ENCODE data around the gene SWAP70.

DNA sequence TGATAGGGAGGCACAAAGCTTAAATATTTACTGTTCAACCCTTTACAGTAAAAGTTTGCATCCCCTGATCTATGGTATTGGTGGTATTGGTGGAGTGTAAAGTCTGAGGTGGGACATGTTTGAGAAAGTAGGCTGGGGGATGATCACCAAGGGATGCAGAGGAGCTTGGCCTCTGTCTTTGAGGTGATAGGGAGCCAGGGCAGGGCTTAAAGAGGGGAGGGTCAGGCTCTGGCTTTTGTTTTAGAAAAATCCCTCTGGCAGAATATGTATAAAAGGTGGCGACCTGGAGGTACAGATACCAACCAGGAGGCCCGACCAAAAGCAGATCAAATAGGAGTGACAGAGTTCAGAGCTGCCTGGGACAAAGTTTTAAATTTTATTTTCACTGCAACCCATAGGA, 59.0 kb downstream of the SWAP70 start:
- TF ChIP-seq SP1 (IDR thresholded peaks at IDR 0.05) = no peak
- TF ChIP-seq L3MBTL2 (conservative IDR thresholded peaks at IDR 0.05) = no peak
- no peak for TF ChIP-seq HDGF (IDR thresholded peaks at IDR 0.05; ENCODE audit: borderline replicate concordance)
- TF ChIP-seq, protein P1, sequence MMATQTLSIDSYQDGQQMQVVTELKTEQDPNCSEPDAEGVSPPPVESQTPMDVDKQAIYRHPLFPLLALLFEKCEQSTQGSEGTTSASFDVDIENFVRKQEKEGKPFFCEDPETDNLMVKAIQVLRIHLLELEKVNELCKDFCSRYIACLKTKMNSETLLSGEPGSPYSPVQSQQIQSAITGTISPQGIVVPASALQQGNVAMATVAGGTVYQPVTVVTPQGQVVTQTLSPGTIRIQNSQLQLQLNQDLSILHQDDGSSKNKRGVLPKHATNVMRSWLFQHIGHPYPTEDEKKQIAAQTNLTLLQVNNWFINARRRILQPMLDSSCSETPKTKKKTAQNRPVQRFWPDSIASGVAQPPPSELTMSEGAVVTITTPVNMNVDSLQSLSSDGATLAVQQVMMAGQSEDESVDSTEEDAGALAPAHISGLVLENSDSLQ (IDR thresholded peaks at IDR 0.05) = no peak
- TF ChIP-seq FOXK2 (IDR thresholded peaks at IDR 0.05) = no peak
- no peak for TF ChIP-seq FOXM1 (IDR thresholded peaks at IDR 0.05; ENCODE audit: borderline replicate concordance)
- TF ChIP-seq ELF4 (IDR thresholded peaks at IDR 0.05) = no peak
- no peak for TF ChIP-seq NFRKB (IDR thresholded peaks at IDR 0.05)
- TF ChIP-seq ARNT (IDR thresholded peaks at IDR 0.05) = no peak
- no peak for TF ChIP-seq BHLHE40 (IDR thresholded peaks at IDR 0.05; ENCODE audit: borderline replicate concordance)
